Testis (tissue), 3 donors: ENCODE results near the gene VILL. TPM values are rescaled to one million over a fixed set of nuclear protein-coding genes. Genes with fewer than 3 reads are reported as not detected.
"Not testable (repeated sequence)": the region's sequence is repeated elsewhere in the genome, so short reads cannot be mapped to it uniquely, and the experiment has no call there.

Experiments used
- DNase-seq: peaks from one replicate; pipeline ENCODE4 v3.0.0-alpha.2; 2019
- H3K27ac ChIP-seq, 2 donors: fragments of 200-600 bp; sonication (generic); one replicate each; pipeline ENCODE4 v1.5.1; 2019
- H3K27me3 ChIP-seq: fragments of 200-600 bp; sonication (generic); one replicate; pipeline ENCODE4 v1.5.1; 2019
- H3K36me3 ChIP-seq: fragments of 200-600 bp; sonication (generic); one replicate; pipeline ENCODE4 v1.5.1; 2017; ENCODE audit warnings: low read depth; ENCODE audit errors: missing control alignments
- H3K4me1 ChIP-seq: fragments of 200-600 bp; sonication (generic); one replicate; pipeline ENCODE4 v1.5.1; 2019
- H3K4me3 ChIP-seq, 2 donors: fragments of 200-600 bp; sonication (generic); one replicate each; pipeline ENCODE4 v1.5.1; 2017 to 2019
- H3K9me3 ChIP-seq: fragments of 200-600 bp; sonication (generic); one replicate; pipeline ENCODE4 v1.5.1; 2017
- POLR2A ChIP-seq: fragments of 450-650 bp; IDR thresholded peaks from one replicate; pipeline ENCODE4 v1.6.1; 2017; ENCODE audit warnings: antibody characterized with exemption, mild to moderate bottlenecking, moderate library complexity
- WGBS, 2 donors: methylation state at CpG; one replicate each; pipeline ENCODE4 v1.1.5; 2018; 5-methylcytosine and 5-hydroxymethylcytosine counted together
- intact Hi-C: fragments of 100-400 bp; cut with DNase I; formaldehyde crosslinking; loops from one replicate; pipeline ENCODE4 v1.15.1; 2023; ENCODE audit warnings: low total_unique reads
- polyA plus RNA-seq: library from polyadenylated mRNA; stranded (reverse); fragments of 350-450 nt; fragmentation: Illumina TruSeq; extraction: RNeasy Lipid Tissue Mini Kit (QIAGEN cat#74804); gene quantifications from one replicate; pipeline ENCODE4 v1.2.3, GENCODE V29; 2014; ENCODE audit warnings: low read depth, low replicate concordance; ENCODE audit not compliant: insufficient read depth
- total RNA-seq, 2 donors: library from RNA; depleted of rRNA; stranded (reverse); fragments of >200 nt; gene quantifications; one replicate each; pipeline ENCODE4 v1.2.3, GENCODE V29; 2016
- TF ChIP-seq, protein P1 (sequence below), 3 experiments: fragments of 450-650 bp in 2 of 3; fragments of 200-600 bp in 1 of 3; sonication (generic) in 1 of 3; IDR thresholded peaks; one replicate each; pipeline ENCODE4 v1.5.1; 2016 to 2019; ENCODE audit warnings: antibody characterized with exemption in 3 of 3, mild to moderate bottlenecking in 2 of 3, moderate library complexity in 1 of 3

The VILL gene
- total and polyA plus RNA-seq, 3 donors from 2014 or later: 9.5 to 17.4 (median 16.3) TPM

DNA sequence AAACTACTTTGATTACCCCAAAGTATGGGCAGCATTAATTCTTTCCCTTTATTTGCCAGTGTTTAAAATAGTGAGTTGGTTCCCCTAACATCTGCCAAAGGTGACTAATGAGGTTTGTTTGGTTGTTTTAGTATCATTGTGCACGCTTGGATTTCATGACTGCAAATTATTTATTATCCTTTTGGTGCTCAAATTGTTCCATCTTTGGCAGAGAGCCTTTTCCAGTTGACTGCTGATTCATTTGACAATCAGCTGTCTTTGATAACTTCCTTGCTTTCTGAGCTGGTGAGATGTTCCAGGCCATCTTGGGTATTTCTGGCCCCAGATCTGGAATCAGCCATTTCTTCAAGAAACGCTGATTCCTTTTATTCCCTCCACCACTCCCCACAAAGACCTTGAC, 57.3 kb downstream of the VILL start:
- DNase-seq: no peak
- TF ChIP-seq POLR2A: no peak
- TF ChIP-seq, protein P1, sequence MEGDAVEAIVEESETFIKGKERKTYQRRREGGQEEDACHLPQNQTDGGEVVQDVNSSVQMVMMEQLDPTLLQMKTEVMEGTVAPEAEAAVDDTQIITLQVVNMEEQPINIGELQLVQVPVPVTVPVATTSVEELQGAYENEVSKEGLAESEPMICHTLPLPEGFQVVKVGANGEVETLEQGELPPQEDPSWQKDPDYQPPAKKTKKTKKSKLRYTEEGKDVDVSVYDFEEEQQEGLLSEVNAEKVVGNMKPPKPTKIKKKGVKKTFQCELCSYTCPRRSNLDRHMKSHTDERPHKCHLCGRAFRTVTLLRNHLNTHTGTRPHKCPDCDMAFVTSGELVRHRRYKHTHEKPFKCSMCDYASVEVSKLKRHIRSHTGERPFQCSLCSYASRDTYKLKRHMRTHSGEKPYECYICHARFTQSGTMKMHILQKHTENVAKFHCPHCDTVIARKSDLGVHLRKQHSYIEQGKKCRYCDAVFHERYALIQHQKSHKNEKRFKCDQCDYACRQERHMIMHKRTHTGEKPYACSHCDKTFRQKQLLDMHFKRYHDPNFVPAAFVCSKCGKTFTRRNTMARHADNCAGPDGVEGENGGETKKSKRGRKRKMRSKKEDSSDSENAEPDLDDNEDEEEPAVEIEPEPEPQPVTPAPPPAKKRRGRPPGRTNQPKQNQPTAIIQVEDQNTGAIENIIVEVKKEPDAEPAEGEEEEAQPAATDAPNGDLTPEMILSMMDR (IDR thresholded peaks at IDR 0.05): no peak
- H3K27me3 ChIP-seq: no peaks in the 10 kb centered on the region
- 55 to 78% methylated on average over 2 of the region's 2 CpGs for WGBS, 2 donors
- peaks cover 26% of the 10 kb centered on the region for H3K4me1 ChIP-seq
- H3K4me3 ChIP-seq: no peak overlapping the region
- no peaks in the 10 kb centered on the region for H3K9me3 ChIP-seq
- peak overlapping the region; percentile 78 to 83 for H3K27ac ChIP-seq
- H3K36me3 ChIP-seq: no peaks in the 10 kb centered on the region
- intact Hi-C loops: no loop called here

DNA sequence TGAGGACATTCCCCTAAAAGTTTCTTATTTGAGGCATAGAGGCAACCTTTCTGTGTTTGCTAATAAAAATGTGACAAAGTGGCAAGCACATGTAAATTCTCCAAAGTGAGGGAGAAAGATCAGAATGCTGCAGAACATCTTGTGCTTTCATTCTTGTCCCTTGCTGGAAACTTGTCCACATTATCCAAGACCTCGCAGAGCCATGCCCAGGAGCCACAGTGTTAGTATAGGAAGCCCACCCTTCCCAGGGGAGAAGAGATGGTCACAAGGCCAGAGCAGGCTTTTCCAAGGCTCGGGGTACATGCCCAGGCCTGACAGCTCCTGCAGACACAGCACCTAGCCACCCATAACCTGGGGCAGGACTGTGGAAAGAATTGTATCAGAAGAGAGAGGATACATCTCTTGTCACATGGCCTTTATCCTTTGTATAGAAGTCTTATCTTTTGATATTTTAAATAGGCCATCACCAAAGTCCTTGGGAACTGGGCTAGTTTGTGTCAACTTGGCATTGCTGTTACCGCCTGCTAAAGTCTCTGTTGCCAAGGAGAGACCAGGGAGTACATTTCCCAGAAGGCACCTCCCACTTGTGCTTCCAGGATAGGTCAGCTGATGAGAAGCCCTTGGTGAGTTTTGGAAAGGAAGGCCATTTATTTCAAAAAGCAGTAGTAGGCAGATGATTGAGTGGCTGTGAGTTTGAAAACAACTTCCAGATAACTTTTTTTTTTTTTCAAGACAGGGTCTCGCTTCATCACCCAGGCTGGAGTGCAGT, 59.0 kb downstream of the VILL start:
- no peak overlapping the region for H3K4me3 ChIP-seq
- H3K27ac ChIP-seq: peak overlapping the region; percentile 78 to 83
- no peaks in the 10 kb centered on the region for H3K9me3 ChIP-seq
- peaks cover 30% of the 10 kb centered on the region for H3K4me1 ChIP-seq
- intact Hi-C loops: no loop called here
- WGBS, 2 donors: 40 to 62% methylated on average over 4 of the region's 4 CpGs
- TF ChIP-seq POLR2A: no peak
- TF ChIP-seq, protein P1 (IDR thresholded peaks at IDR 0.05): no peak
- H3K27me3 ChIP-seq: no peaks in the 10 kb centered on the region
- DNase-seq: peak; percentile 93
- no peaks in the 10 kb centered on the region for H3K36me3 ChIP-seq

DNA sequence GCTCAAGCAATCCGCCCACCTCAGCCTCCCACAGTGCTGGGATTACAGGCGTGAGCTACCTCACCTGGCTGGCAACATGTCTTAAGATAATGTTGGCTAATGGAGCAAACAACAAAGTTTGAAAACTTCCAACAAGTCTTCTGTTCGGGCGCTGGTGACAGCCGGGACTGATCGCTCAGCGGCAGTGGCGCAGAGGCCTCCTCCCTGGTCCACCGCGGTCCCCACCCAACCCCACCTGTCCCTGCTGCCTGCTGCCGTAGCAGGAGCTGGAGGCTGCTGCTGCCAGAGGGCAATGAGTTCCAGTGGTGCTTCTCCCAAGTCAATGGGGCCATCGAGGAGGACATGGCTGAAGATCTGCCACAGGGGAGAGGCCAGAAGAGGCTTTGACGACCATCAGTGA, 60.5 kb downstream of the VILL start:
- 91 to 93% methylated on average over 13 of the region's 13 CpGs for WGBS, 2 donors
- Histone ChIP-seq H3K27me3 (no peaks in the 10 kb centered on the region), H3K27ac (peak overlapping the region; percentile 66 to 78), H3K4me1 (peaks cover 31% of the 10 kb centered on the region), H3K4me3 (no peak overlapping the region), H3K9me3 (no peaks in the 10 kb centered on the region), H3K36me3 (no peaks in the 10 kb centered on the region)
- TF ChIP-seq, protein P1 (IDR thresholded peaks at IDR 0.05): no peak
- no peak for TF ChIP-seq POLR2A
- intact Hi-C loops: no loop called here
- DNase-seq: no peak

DNA sequence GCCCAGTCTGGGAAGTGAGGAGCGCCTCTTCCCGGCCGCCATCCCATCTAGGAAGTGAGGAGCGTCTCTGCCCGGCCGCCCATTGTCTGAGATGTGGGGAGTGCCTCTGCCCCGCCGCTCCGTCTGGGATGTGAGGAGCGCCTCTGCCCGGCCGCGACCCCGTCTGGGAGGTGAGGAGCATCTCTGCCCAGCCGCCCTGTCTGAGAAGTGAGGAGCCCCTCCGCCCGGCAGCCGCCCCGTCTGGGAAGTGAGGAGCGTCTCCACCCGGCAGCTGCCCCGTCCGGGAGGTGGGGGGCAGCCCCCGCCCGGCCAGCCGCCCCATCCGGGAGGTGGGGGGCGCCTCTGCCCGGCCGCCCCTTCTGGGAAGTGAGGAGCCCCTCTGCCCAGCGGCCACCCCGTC, 62.7 kb downstream of the VILL start:
- 85 to 94% methylated on average over 6 to 26 of the region's 32 CpGs for WGBS, 2 donors
- H3K36me3 ChIP-seq, H3K27ac ChIP-seq, H3K9me3 ChIP-seq, H3K4me3 ChIP-seq, DNase-seq, H3K27me3 ChIP-seq, intact Hi-C loops: not testable (repeated sequence)
- peaks cover 23% of the 10 kb centered on the region for H3K4me1 ChIP-seq

DNA sequence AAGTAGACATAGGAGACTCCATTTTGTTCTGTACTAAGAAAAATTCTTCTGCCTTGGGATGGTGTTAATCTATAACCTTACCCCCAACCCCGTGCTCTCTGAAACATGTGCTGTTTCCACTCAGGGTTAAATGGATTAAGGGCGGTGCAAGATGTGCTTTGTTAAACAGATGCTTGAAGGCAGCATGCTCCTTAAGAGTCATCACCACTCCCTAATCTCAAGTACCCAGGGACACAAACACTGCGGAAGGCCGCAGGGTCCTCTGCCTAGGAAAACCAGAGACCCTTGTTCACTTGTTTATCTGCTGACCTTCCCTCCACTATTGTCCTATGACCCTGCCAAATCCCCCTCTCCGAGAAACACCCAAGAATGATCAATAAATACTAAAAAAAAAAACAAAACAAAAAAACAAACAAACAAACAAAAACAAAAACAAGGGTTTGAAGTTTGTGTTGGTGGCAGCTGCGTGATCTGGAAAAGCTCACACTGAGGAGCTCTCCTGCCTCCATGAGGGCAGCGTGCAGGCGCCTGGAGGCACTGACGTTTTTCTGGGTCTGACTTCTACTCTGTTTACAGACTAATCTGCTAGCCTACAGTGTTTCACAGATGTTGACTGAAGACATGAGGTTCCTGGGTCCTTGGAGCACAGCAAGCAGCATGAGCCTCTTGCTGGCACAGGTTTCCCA, 63.4 kb downstream of the VILL start:
- H3K4me3 ChIP-seq, intact Hi-C loops: not testable (repeated sequence)
- WGBS, 2 donors: 78 to 92% methylated on average over 6 to 8 of the region's 9 CpGs

More for the DNA sequence above, 63.4 kb downstream of the VILL start:
- peaks cover 16% of the 10 kb centered on the region for H3K4me1 ChIP-seq
- H3K27me3 ChIP-seq, H3K27ac ChIP-seq, H3K9me3 ChIP-seq, H3K36me3 ChIP-seq, DNase-seq: not testable (repeated sequence)
